Astrocyte of the cerebellum (primary cell): Measurements from ENCODE around the gene GARNL3.

Source experiments
- DNase-seq: peaks from one replicate; pipeline ENCODE4 v3.0.0-alpha.2; 2011; ENCODE audit warnings: low read depth
- H3K4me3 ChIP-seq: 2 replicates; pipeline ENCODE4 v1.5.1; 2011; ENCODE audit warnings: mild to moderate bottlenecking, low read depth, low read length, moderate library complexity
- in situ Hi-C: cut with HindIII; loops from 2 replicates; pipeline ENCODE4 v1.10.0; 2017; ENCODE audit warnings: low sequenced_read_pairs
- TF ChIP-seq, protein P1 (sequence below): IDR thresholded peaks from 2 replicates; pipeline ENCODE4 v1.5.1; 2012; ENCODE audit warnings: low read length, low read depth, moderate library complexity, mild to moderate bottlenecking; ENCODE audit errors: missing control alignments

GARNL3 gene

DNA sequence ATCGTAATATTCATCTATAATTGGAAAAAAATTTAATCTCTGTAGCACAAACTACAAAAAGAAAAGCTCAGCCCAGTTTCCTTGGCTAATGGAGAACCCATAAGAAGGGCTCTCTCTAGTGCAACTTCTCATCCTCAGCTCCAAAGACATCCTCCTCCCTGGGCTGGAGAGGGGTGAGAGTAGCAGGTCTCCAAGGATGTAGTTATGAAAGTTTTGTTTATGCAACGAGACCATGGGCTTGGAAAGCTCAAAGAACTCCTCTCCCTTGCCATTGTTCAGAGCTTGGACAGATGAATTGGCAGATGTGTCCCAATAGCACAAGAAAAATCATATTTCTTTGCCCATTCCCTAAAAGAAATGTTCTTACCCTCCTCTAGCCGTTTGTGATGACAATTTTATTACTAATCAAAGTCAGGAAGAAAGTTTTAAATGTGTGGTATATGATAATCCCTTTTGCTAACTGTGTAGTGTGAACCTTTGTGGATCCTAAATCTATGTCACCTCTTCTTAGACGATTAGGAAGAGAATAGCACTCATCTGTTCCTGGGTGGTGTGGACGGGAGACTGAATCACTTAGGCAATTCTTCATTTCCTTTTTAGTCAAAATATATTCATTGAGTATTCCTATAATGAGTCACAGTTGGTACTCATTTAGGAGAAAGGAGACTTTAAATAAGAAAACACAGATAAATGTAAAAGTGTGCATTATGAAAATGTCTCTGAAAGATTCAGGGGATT lies 52.2 kb downstream of the GARNL3 start:
- in situ Hi-C loops: no loop called here
- TF ChIP-seq, protein P1, sequence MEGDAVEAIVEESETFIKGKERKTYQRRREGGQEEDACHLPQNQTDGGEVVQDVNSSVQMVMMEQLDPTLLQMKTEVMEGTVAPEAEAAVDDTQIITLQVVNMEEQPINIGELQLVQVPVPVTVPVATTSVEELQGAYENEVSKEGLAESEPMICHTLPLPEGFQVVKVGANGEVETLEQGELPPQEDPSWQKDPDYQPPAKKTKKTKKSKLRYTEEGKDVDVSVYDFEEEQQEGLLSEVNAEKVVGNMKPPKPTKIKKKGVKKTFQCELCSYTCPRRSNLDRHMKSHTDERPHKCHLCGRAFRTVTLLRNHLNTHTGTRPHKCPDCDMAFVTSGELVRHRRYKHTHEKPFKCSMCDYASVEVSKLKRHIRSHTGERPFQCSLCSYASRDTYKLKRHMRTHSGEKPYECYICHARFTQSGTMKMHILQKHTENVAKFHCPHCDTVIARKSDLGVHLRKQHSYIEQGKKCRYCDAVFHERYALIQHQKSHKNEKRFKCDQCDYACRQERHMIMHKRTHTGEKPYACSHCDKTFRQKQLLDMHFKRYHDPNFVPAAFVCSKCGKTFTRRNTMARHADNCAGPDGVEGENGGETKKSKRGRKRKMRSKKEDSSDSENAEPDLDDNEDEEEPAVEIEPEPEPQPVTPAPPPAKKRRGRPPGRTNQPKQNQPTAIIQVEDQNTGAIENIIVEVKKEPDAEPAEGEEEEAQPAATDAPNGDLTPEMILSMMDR: no peak
- no peak for DNase-seq

DNA sequence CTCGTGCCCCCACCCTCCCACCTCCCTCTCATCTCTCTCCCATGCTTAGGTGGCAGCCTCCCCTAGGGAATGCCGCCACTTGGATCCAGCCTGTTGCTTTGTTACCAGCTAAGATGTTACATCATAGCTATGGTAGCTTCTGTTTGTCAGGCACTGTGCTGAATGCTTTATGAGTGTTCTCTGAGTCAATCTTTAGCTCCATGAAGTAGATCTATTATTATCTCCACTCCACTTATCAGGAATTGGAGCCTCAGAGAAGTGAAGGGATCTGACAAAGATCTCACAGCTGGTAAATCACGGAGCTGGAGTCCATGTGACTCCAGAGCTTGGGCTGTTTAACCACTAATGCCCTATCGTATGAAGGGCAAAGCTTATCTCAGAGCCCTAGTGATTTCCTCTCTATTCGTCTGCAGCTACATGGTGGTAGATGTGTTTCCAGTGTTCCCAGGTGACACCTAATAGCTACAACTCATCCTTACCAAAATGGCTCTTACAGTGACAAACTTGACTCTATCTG lies 54.1 kb downstream of the GARNL3 start:
- H3K4me3 ChIP-seq: no peak overlapping the region
- in situ Hi-C loops: no loop called here
- TF ChIP-seq, protein P1: no peak
- DNase-seq: no peak

More for the DNA sequence above, 52.2 kb downstream of the GARNL3 start:
- H3K4me3 ChIP-seq: no peak overlapping the region

DNA sequence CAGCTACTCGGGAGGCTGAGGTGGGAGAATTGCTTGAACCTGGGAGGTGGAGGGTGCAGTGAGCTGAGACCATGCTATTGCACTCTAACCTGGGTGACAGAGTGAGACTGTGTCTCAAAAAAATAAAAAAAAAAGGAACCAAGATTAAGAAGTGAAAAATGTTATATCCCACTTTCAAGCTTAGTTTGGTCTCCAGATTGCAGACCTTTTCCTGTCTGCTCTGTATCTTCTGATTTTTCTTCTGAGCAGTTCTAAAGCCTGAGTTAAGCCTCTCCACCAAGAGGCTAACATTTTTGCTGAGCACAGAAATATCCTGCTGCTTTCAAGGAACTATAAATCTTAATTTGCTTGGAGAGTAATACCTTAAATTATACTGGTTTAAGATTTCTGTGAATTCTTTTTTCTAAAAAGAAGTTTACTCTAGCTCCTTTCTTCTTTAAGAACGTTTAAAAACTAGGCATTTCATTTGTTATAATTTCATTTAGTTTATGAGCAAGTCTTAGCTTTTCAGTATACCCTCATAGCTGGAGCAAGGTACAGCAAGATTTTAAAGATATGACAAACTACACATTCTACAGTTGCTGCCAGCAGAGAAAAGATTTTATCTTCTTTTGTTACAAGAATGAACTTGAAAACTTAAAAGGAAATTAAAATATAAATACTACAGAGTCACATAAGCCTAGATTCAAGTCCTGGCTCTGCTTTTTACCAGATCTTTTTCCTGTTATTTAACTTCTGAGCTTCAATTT lies 55.0 kb downstream of the GARNL3 start:
- H3K4me3 ChIP-seq: no peak overlapping the region
- DNase-seq: no peak
- in situ Hi-C loops: no loop called here
- TF ChIP-seq, protein P1: no peak

DNA sequence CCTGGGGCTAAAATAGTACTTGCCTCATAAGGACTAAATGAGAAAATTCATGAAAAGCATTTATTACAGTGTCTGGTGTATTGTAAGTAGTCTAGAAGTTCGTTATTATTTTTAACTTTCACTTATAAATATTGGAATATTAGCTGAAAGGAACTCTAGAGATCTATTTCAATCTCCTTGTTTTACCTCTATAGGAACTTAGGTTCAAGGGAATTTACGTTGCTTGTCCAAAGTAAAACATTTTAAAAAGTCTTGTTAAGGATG lies 55.5 kb downstream of the GARNL3 start:
- no peak for DNase-seq
- in situ Hi-C loops: no loop called here
- H3K4me3 ChIP-seq: no peak overlapping the region
- TF ChIP-seq, protein P1: no peak

DNA sequence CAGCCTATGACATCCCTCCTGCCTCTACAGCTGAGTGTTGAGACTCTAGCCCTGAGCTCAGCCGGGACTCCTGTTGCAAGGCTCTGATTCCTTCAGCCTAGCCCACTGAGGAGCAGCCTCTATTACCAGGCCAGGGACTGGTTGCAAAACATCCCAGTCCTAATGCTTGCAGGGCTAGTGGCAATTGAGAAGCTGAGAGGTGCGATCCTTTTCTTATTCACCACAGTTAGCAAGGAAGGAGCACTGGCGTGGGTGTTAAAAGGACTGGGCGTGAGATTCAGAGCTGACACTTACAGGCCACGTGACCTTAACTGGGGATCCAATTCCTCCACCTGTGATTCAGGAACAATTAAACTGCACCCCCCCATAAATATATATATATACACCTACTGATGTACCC lies 58.8 kb downstream of the GARNL3 start:
- H3K4me3 ChIP-seq: no peak overlapping the region
- no peak for DNase-seq
- in situ Hi-C loops: no loop called here
- TF ChIP-seq, protein P1: no peak

DNA sequence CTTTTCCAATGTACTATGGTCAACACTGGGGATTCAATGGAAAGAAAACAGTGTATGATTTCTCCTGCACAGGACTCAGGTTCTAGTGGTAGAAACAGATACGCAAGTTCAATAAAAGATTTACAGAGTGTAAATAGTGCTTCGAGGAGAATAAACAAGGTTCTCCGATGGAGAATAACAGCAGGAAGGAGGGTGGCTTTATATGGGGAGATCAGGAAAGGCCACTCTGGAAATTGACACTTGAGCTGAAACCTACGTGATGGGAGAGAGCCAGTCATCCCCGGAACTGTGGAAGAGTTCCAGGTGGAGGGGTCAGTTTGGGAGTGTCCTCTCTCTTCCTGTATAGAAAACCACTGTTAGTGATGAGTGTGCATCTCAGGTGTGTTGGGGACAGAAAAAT lies 65.9 kb downstream of the GARNL3 start:
- in situ Hi-C loops: no loop called here
- TF ChIP-seq, protein P1: no peak
- DNase-seq: no peak
- H3K4me3 ChIP-seq: no peak overlapping the region
